CD4-positive, alpha-beta T cell treated with Interferon gamma for 1 hour (primary cell): ENCODE measurements around the gene PSMB1.

Experiments
- DNase-seq: peaks from one replicate; pipeline ENCODE4 v3.0.0-alpha.2; 2020

PSMB1 gene

DNA sequence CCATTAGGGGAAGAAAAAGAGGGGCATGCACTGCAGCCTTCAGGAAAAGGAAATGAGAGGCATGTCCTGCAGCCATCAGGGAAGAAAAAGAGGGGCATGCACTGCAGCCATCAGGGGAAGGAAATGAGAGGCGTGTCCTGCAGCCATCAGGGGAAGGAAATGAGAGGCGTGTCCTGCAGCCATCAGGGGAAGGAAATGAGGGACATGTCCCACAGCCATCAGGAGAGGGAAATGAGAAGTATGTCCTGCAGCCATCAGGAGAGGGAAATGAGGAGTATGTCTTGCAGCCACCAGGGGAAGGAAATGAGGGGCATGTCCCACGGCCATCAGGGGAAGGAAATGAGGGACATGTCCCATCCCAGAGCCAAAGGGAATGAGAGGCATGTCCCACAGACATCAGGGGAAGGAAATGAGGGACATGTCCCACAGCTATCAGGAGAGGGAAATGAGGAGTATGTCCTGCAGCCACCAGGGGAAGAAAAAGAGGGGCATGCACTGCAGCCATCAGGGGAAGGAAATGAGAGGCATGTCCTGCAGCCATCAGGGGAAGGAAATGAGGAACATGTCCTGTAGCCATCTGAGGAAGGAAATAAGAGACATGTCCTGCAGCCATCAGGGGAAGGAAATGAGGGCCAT is 52.0 kb downstream of the PSMB1 start:
- DNase-seq, result no peak

GRCh38 chr6:170497841-170498301 is 55.2 kb downstream of the PSMB1 start:
- no peak for DNase-seq

- DNase-seq, result no peak
These were observed 59.8 kb downstream of the PSMB1 start for GRCh38 chr6:170493354-170493753.

DNA sequence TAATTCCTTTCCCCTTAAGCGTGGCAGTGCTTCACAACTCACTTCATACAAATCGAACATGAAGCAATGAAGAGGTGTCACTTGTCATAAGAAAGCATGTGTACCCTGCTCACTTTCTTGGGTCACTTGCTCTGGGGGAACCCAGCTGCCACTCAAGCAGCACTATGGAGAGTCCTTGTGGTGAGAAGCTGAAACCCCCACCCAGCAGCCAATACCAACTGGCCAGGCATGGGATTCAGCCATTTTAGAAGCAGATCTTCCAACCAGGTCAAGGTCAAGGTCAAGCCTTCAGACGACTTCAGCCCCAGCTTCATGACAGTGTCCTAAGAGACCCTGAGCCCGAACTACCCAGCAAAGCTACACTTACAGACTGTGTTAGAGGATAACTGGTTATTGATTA is 62.8 kb downstream of the PSMB1 start:
- DNase-seq, result no peak

GRCh38 chr6:170489836-170490235 is 63.3 kb downstream of the PSMB1 start:
- no peak for DNase-seq

DNA sequence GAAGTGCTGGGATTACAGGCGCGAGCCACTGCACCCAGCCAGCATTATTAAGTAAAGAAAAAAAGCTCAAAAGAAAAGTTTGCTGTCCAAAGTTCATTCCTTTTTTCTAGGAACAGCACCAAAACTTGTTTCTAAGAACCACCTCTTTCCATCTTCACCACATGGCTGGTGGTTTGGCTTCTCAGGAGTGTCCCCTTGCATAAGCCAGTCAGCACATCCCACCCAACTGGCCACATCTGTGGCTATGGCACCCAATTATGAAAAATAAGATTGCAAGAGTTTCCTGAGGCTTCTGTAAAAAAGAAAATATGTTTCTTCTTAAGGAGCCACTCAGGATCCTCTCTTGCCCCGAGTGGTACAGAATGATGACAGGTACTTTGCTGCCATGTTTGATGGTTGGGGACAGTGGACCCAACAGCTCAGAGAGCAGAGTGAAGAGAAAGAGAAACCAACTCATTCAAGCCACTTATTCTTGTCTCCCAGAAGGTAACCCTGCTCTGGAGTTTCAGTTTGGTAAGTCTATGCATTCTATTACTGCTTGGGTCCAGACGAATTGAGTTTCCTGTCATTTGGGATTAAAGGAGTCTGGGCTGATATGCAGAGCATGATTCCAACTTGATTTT is 65.3 kb downstream of the PSMB1 start:
- no peak for DNase-seq

DNA sequence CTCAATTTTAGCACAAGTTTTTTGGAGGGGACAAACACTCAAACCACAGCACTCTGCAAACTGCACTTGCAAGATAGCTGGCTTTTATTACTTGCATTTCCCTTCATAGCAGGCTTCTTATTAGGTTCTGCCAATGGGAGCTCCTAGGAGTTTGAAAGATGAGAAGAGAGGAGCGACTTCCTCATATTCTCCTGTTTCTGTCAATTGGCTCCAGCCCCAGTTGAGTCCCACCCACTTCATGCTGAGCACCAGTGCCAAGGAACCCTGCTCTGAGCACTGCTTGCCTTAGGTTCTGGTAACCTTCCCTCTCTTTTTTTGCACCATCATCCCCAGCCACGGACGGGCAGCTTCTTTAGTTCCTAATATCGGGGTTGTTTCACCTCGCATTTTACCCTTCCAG is 67.9 kb downstream of the PSMB1 start:
- DNase-seq, result no peak
